Endothelial cell of umbilical vein (primary cell): ENCODE data around the gene ZNF319. TPM values are rescaled to one million over a fixed set of nuclear protein-coding genes. Genes with fewer than 3 reads are reported as not detected.
"Not testable (repeated sequence)": the region's sequence is repeated elsewhere in the genome, so short reads cannot be mapped to it uniquely, and the experiment has no call there.

ENCODE experiments used
- BruUV-seq: library from RNA; stranded (reverse); fragments of 400-500 nt; replicated peaks from 2 replicates; lab custom pipeline; 2021; lab: Mats Ljungman, UMichigan
- CTCF ChIA-PET: fragments of 300-600, 350-600 bp; sonication (Branson Sonifier 250); formaldehyde crosslinking; loops from one replicate; lab custom pipeline; 2021; ENCODE audit warnings: antibody characterized with exemption, inconsistent platforms; lab: Charles Lee
- POLR2A ChIA-PET: fragments of 300-600, 350-600 bp; sonication (Branson Sonifier 250); formaldehyde crosslinking; loops from one replicate; lab custom pipeline; 2021; ENCODE audit warnings: antibody characterized with exemption, inconsistent platforms; lab: Charles Lee
- DNase-seq: peaks from one replicate; pipeline ENCODE4 v3.0.0-alpha.2; 2011; ENCODE audit warnings: low read depth, low spot score
- FAIRE-seq: peaks from 2 replicates; lab custom pipeline; 2011; peaks lifted over from hg19 to GRCh38; lab: Jason Lieb, UNC
- H2AFZ ChIP-seq: 2 replicates; pipeline ENCODE4 v1.6.0; 2012; ENCODE audit warnings: low read depth, low read length, control low read depth, inconsistent platforms
- H3K27ac ChIP-seq: 2 replicates; pipeline ENCODE4 v1.5.1; 2011; ENCODE audit warnings: low read depth, mild to moderate bottlenecking, control low read depth, low read length, moderate library complexity; ENCODE audit not compliant: insufficient read depth
- H3K27me3 ChIP-seq, 2 experiments: 2 replicates each; pipeline versions ENCODE4 v1.6.0 to v1.6.1; 2011; ENCODE audit warnings: low read length in 2 of 2, mixed read lengths in 1 of 2; ENCODE audit not compliant: control insufficient read depth in 2 of 2, insufficient read depth in 2 of 2
- H3K36me3 ChIP-seq, 2 experiments: 2 replicates in 1 of 2; 3 replicates in 1 of 2; pipeline ENCODE4 v1.5.1; 2011; ENCODE audit warnings: low read length in 2 of 2, mild to moderate bottlenecking in 1 of 2, moderate library complexity in 1 of 2; ENCODE audit not compliant: control insufficient read depth in 2 of 2, insufficient read depth in 2 of 2; ENCODE audit errors: extremely low read depth in 1 of 2
- H3K4me1 ChIP-seq: 3 replicates; pipeline ENCODE4 v1.5.1; 2011; ENCODE audit warnings: mild to moderate bottlenecking, low read length; ENCODE audit not compliant: control insufficient read depth, insufficient read depth; ENCODE audit errors: extremely low read depth
- H3K4me2 ChIP-seq: 2 replicates; pipeline ENCODE4 v1.6.1; 2011; ENCODE audit warnings: low read length, control low read depth, mixed read lengths; ENCODE audit not compliant: insufficient read depth
- H3K4me3 ChIP-seq, 3 experiments: fragments of 200-600 bp in 1 of 3; sonication (generic), shearing (Covaris generic) in 1 of 3; replicated peaks in 1 of 3; 2 replicates each; pipeline ENCODE4 v1.5.1; 2011 to 2016; ENCODE audit warnings: control low read depth in 3 of 3, low read length in 3 of 3, mild to moderate bottlenecking in 2 of 3, inconsistent platforms in 1 of 3, low read depth in 1 of 3, moderate library complexity in 1 of 3; ENCODE audit not compliant: insufficient read depth in 1 of 3
- H3K79me2 ChIP-seq: 2 replicates; pipeline ENCODE4 v1.6.0; 2012; ENCODE audit warnings: low read length, inconsistent platforms; ENCODE audit not compliant: control insufficient read depth, insufficient read depth
- H3K9ac ChIP-seq: replicated peaks from 2 replicates; pipeline ENCODE3; 2011; ENCODE audit warnings: low read length, control low read depth; ENCODE audit not compliant: insufficient read depth; ENCODE audit errors: extremely low read depth
- H3K9me1 ChIP-seq: replicated peaks from 3 replicates; pipeline ENCODE4 v1.6.0; 2011; ENCODE audit warnings: mild to moderate bottlenecking, low read length; ENCODE audit not compliant: control insufficient read depth, insufficient read depth; ENCODE audit errors: extremely low read depth
- H3K9me3 ChIP-seq: replicated peaks from 2 replicates; pipeline ENCODE4 v1.5.1; 2012; ENCODE audit warnings: low read length, inconsistent platforms; ENCODE audit not compliant: control insufficient read depth, insufficient read depth
- H4K20me1 ChIP-seq: replicated peaks from 2 replicates; pipeline ENCODE3; 2011; ENCODE audit warnings: mild to moderate bottlenecking, low read length; ENCODE audit not compliant: control insufficient read depth, insufficient read depth; ENCODE audit errors: extremely low read depth
- CTCF ChIP-seq, 2 donors: IDR thresholded peaks; 1 replicate in 1 of 2; 2 replicates in 1 of 2; pipeline ENCODE4 v1.5.1; 2011; ENCODE audit warnings: low read length in 2 of 2, mild to moderate bottlenecking in 2 of 2, moderate library complexity in 2 of 2, control low read depth in 1 of 2, inconsistent platforms in 1 of 2, low read depth in 1 of 2; ENCODE audit not compliant: insufficient read depth in 1 of 2; ENCODE audit errors: extremely low read depth in 1 of 2
- EZH2 ChIP-seq: IDR thresholded peaks from 2 replicates; pipeline ENCODE4 v1.6.1; 2012; ENCODE audit warnings: borderline replicate concordance, low read depth, mild to moderate bottlenecking, moderate library complexity, low read length, inconsistent platforms; ENCODE audit not compliant: severe bottlenecking
- FOS ChIP-seq: IDR thresholded peaks from 2 replicates; pipeline ENCODE4 v1.6.1; 2011; ENCODE audit warnings: mild to moderate bottlenecking, low read length, moderate library complexity, borderline replicate concordance; ENCODE audit not compliant: insufficient read depth
- GATA2 ChIP-seq: IDR thresholded peaks from 2 replicates; pipeline ENCODE4 v1.7.0; 2011; ENCODE audit warnings: low read depth, mild to moderate bottlenecking, moderate library complexity, mixed read lengths, low read length; ENCODE audit not compliant: insufficient read length, insufficient read depth
- JUN ChIP-seq: IDR thresholded peaks from 2 replicates; pipeline ENCODE4 v1.6.1; 2011; ENCODE audit warnings: borderline replicate concordance, low read depth; ENCODE audit not compliant: insufficient read length, insufficient read depth
- MAX ChIP-seq: IDR thresholded peaks from 2 replicates; pipeline ENCODE4 v1.6.1; 2011; ENCODE audit not compliant: insufficient read depth, insufficient read length
- MYC ChIP-seq: IDR thresholded peaks from one replicate; pipeline ENCODE4 v1.6.1; 2011; ENCODE audit warnings: mild to moderate bottlenecking, low read depth, low read length
- POLR2A ChIP-seq: IDR thresholded peaks from 2 replicates; pipeline ENCODE4 v1.6.1; 2012; ENCODE audit warnings: low read depth, mild to moderate bottlenecking, control low read depth, low read length
- POLR2AphosphoS5 ChIP-seq: IDR thresholded peaks from 2 replicates; pipeline ENCODE4 v1.6.1; 2012; ENCODE audit warnings: low read depth, mild to moderate bottlenecking, control low read depth, low read length, moderate library complexity; ENCODE audit not compliant: insufficient read depth
- dilution Hi-C: fragments of 300-500 bp; cut with MboI; formaldehyde crosslinking; loops from one replicate; pipeline ENCODE4 v1.15.0; 2019; ENCODE audit warnings: low sequenced_read_pairs; ENCODE audit not compliant: extremely low pct_ligation_motif_present
- intact Hi-C: fragments of 100-400 bp; cut with micrococcal nuclease; formaldehyde crosslinking; loops from one replicate; pipeline ENCODE4 v1.10.0; 2022
- polyA plus RNA-seq, 4 experiments: library from polyadenylated mRNA; depleted of rRNA in 3 of 4; stranded (reverse) in 3 of 4; unstranded in 1 of 4; fragments of >200 nt; gene quantifications; 2 replicates each; pipeline versions ENCODE4 v1.2.1 to v1.2.3, GENCODE V29; 2011 to 2012; ENCODE audit warnings: missing spikeins in 1 of 4
- total RNA-seq: library from RNA; stranded (reverse); gene quantifications from 2 replicates; pipeline ENCODE4 v1.2.3, GENCODE V29; 2021

ZNF319 gene
- total and polyA plus RNA-seq, 2 donors (not counting 3 experiments of a cell fraction or from before 2014, with no cell fraction given): 5.4 to 9.9 TPM

DNA sequence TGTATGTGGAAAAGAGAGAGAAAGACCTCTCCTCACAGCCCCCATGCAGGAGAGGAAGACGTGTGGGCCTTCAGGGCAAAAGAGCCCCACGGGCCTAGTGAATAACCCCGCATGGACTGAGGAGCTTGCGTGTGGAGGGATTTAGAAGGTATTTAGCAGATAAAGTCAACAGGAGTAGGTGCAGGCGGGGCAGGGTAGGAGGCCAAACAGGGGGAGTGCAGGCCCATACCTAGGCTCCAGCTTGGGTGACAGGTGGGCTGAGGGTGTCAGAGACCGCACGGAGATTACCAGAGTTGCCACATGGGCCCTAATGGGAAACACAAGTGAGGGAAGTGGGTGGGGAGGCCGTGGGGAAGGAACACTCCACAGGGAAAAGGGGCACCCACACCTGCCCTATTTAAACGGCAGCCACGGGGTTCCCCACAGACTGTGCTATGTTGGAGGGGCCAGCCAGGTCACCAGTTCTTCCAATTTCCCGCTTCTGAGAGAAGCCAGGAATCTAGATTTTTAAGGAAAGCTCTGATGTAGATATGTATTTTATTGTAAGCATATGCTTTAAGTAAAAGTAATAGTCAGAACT lies 21.4 kb downstream of the ZNF319 start:
- H3K27ac ChIP-seq: no peak overlapping the region

DNA sequence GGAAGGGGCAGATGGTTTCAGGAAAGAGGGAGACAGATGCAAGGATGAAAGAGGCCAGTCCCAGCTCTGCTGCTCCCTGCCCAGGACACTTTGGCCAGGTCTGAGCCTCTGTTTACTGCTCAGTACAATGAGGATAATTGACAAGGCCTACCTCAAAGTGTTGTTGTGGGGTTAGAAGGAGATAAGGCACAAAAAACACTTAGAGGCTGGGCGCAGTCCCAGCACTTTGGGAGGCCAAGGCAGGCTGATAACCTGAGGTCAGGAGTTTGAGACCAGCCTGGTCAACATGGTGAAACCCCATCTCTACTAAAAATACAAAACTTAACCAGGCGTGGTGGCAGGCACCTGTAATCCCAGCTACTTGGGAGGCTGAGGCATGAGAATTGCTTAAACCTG lies 22.4 kb downstream of the ZNF319 start:
- H3K79me2 ChIP-seq, FAIRE-seq, intact Hi-C loops, H3K4me3 ChIP-seq, H4K20me1 ChIP-seq, POLR2A ChIA-PET, H3K9me3 ChIP-seq, H3K4me1 ChIP-seq, H3K27ac ChIP-seq, H3K4me2 ChIP-seq, dilution Hi-C loops, DNase-seq, CTCF ChIA-PET, H3K27me3 ChIP-seq, H3K36me3 ChIP-seq, H2AFZ ChIP-seq, BruUV-seq, H3K9ac ChIP-seq, H3K9me1 ChIP-seq: not testable (repeated sequence)

More for the DNA sequence above, 21.4 kb downstream of the ZNF319 start:
- BruUV-seq: no TSS peak
- no peaks in the 10 kb centered on the region for H3K9me3 ChIP-seq
- H3K36me3 ChIP-seq: no peaks in the 10 kb centered on the region
- DNase-seq (no peak), FAIRE-seq (no peak)
- no peaks in the 10 kb centered on the region for H3K4me1 ChIP-seq
- H2AFZ ChIP-seq: no peak overlapping the region
- no peak for TF ChIP-seq GATA2
- no peak for TF ChIP-seq POLR2A
- TF ChIP-seq MYC: no peak
- no peak for TF ChIP-seq EZH2
- no peak for TF ChIP-seq CTCF (IDR thresholded peaks at IDR 0.05; ENCODE audit: extremely low read depth in 1 of 2, insufficient read depth in 1 of 2, low read depth in 1 of 2, low read length in 2 of 2)
- TF ChIP-seq MAX: no peak
- no peak for TF ChIP-seq JUN
- TF ChIP-seq POLR2AphosphoS5: no peak
- no peak for TF ChIP-seq FOS
- H3K4me3 ChIP-seq: no peak overlapping the region
- no peaks in the 10 kb centered on the region for H4K20me1 ChIP-seq
- CTCF ChIA-PET: interaction anchor here (1.2 kb wide), 1 partner anchor 11 kb away, joined by 3 read pairs; no protein-coding TSS in a partner anchor
- no peaks in the 10 kb centered on the region for H3K79me2 ChIP-seq
- POLR2A ChIA-PET: no interaction called here
- no peak overlapping the region for H3K4me2 ChIP-seq
- H3K9me1 ChIP-seq: no peaks in the 10 kb centered on the region
- peaks cover 0 to 3% of the 10 kb centered on the region in 2 experiments for H3K27me3 ChIP-seq
- intact Hi-C loops: no loop called here
- no peak overlapping the region for H3K9ac ChIP-seq
- dilution Hi-C loops: no loop called here
